Adipocyte (in vitro differentiated cells): ENCODE measurements around the gene IRX2.

ENCODE experiments used
- DNase-seq: peaks from one replicate; pipeline ENCODE4 v3.0.0-alpha.2; 2015; ENCODE audit warnings: low read depth
- H3K27me3 ChIP-seq: replicated peaks from 2 replicates; pipeline ENCODE4 v1.7.0; 2013; ENCODE audit warnings: mild to moderate bottlenecking, low read length, moderate library complexity; ENCODE audit not compliant: control insufficient read depth, insufficient read depth
- H3K36me3 ChIP-seq: 2 replicates; pipeline ENCODE4 v1.7.0; 2013; ENCODE audit warnings: low read length, mild to moderate bottlenecking, moderate library complexity; ENCODE audit not compliant: control insufficient read depth, insufficient read depth, severe bottlenecking
- H3K4me1 ChIP-seq: 2 replicates; pipeline ENCODE4 v1.7.0; 2013; ENCODE audit warnings: mild to moderate bottlenecking, low read length, moderate library complexity; ENCODE audit not compliant: control insufficient read depth, insufficient read depth
- H3K4me3 ChIP-seq: 2 replicates; pipeline ENCODE4 v1.7.0; 2013; ENCODE audit warnings: mild to moderate bottlenecking, low read length, moderate library complexity
- H3K9ac ChIP-seq: 2 replicates; pipeline ENCODE4 v1.7.0; 2013; ENCODE audit warnings: mild to moderate bottlenecking, low read length, moderate library complexity
- H3K9me3 ChIP-seq: 2 replicates; pipeline ENCODE4 v1.7.0; 2013; ENCODE audit warnings: mild to moderate bottlenecking, low read length, moderate library complexity; ENCODE audit not compliant: control insufficient read depth

Gene IRX2

DNA sequence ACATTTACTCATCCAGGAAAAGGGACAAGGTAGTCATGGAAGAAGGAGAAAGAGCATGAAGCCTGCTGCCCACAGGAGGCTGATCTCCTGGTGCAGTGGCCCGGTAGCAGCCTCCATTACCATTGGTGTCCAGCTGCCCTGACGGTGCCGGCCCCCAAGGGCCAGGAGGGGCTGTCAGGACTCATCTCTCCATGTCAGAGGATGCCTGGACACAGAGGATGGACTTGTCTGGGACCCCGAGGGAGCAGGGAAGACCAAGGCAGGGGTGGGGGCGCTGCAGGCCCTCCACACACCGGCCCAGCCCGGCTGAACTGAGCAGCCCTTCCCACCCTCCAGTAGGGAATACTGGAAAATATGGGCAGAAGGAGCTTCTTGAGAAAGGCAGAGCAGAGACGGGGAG, 52.2 kb downstream of the IRX2 start:
- peaks cover 4% of the 10 kb centered on the region for H3K27me3 ChIP-seq
- H3K4me3 ChIP-seq, result no peak overlapping the region
- DNase-seq, result no peak
- H3K36me3 ChIP-seq, result no peaks in the 10 kb centered on the region
- no peak overlapping the region for H3K9ac ChIP-seq
- H3K4me1 ChIP-seq, result no peaks in the 10 kb centered on the region
- no peaks in the 10 kb centered on the region for H3K9me3 ChIP-seq

DNA sequence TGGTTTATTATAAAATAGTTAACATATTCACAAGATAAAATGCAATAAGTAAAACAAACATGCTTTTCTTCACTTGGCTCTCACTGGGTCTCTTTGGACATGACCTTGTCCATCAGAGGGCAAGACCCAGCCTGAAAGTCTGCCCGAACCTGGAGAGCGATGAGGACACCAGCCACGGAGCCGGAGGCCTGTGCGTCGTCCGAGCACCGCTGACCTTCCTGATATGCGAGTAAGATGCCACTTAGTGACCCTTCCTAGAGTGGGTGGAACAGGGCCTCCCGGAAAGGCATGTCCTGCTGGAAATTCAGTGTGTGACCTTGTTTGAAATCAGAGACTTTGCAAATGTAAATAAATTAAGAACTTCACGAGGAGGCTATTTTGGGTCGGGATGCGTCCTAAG, 52.9 kb downstream of the IRX2 start:
- Histone ChIP-seq H3K9me3 (no peaks in the 10 kb centered on the region), H3K9ac (no peak overlapping the region), H3K4me1 (no peaks in the 10 kb centered on the region), H3K27me3 (peaks cover 4% of the 10 kb centered on the region), H3K36me3 (no peaks in the 10 kb centered on the region), H3K4me3 (no peak overlapping the region)
- no peak for DNase-seq

DNA sequence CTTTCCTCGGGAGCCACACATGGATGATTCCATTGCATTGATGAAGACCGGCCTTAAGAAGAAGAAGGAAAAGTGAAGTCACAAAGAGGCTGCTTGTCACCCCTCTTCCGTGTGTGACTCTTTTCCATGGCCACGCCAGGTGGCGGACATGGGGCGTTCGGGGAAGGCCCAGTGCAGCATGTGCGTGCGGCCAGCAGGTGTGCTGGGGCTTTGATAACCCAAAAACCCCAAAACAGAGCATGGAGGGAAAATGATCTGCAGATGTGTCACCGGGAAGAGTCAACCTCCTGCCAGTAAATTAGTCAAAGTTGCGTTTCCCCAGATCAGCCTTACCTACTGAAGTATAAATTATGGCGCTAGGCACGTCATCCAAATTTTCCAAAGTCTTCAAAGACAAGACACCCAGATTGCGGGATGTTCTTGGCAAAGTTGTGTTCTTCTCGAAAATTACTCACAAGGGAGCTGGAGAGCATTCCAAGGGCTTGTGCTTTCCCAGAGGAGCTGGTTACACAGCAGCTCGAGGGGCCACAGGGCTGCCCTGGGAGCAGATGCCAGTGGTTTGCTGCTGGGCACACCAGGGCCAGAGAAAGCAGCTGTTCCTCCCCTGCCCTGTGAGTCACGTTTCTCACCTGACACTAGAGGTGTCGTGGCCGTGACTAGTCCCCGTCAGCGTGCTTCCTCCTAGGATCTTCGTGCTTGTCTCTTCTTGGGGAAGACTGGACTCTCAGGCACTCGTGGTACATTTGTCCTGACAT, 53.9 kb downstream of the IRX2 start:
- H3K9ac ChIP-seq, result no peak overlapping the region
- H3K36me3 ChIP-seq, result no peaks in the 10 kb centered on the region
- no peaks in the 10 kb centered on the region for H3K27me3 ChIP-seq
- DNase-seq, result no peak
- H3K9me3 ChIP-seq, result peaks cover 4% of the 10 kb centered on the region
- H3K4me1 ChIP-seq, result no peaks in the 10 kb centered on the region
- no peak overlapping the region for H3K4me3 ChIP-seq

DNA sequence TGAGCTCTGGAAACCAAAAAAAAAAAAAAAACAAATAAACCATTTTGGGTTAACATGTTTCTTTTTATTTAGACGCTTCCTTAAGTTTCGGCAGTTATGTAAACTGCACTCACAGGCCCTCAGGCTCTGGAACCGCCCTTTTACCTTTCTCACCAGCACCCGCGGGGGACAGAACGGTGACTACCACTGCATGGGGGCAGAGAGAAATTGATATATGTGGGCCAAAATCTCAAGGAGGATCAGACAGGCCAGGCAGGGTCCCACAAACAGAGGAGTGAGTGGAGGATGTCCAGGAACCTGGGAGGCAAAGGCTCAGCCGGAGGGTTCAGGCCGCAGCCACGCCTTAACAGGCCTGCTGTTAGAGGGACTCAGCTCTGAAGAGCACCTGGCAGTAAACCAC, 54.4 kb downstream of the IRX2 start:
- no peak overlapping the region for H3K9ac ChIP-seq
- H3K27me3 ChIP-seq, result no peaks in the 10 kb centered on the region
- no peak overlapping the region for H3K4me3 ChIP-seq
- H3K4me1 ChIP-seq, result no peaks in the 10 kb centered on the region
- peaks cover 4% of the 10 kb centered on the region for H3K9me3 ChIP-seq
- no peak for DNase-seq
- H3K36me3 ChIP-seq, result no peaks in the 10 kb centered on the region
